HL-60/S4 (cell line): ENCODE results near the gene P4HB.

Source experiments
- in situ Hi-C: fragments of 300-500 bp; cut with MboI; formaldehyde crosslinking; loops from 2 replicates; pipeline ENCODE4 v1.14.3; 2022; ENCODE audit warnings: low sequenced_read_pairs

The P4HB gene

DNA sequence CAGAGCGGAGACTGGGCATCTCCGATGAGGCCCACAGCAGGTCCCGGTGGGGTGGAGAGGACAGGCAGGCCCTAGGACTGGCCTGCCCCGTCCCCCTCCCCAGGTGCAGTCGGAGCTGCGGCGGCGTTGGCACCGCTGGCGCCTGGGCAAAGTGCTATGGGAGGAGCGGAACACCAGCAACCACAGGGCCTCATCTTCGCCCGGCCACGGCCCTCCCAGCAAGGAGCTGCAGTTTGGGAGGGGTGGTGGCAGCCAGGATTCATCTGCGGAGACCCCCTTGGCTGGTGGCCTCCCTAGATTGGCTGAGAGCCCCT is 47.0 kb downstream of the P4HB start:
- in situ Hi-C loops: no loop called here

DNA sequence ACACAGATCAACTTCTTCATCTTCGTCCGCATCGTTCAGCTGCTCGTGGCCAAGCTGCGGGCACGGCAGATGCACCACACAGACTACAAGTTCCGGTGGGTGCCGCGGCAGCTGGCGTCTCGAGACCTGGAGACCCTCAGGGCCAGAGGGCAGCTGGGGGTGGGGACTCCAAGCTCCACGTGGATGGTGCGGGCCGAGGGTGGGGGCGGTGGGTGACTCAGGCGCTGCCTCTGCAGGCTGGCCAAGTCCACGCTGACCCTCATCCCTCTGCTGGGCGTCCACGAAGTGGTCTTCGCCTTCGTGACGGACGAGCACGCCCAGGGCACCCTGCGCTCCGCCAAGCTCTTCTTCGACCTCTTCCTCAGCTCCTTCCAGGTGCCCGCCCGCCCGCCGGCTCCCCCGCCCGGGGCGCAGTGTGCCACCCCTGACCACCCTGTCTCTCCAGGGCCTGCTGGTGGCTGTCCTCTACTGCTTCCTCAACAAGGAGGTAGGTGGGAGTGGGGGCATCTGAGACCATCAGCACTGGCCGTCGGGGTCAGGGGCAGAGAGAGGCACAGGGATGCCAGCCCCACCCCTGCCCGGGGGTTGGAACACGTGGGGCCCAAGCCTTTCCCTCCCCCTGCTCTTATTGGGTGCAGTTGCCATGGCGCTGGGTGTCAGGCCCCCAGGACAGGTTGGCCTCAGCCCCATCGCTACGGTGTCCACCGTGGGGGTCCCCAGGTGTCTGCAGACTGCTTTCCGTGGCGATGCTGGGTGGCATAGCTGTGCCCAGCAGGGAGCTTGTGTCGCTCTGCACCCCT is 47.6 kb downstream of the P4HB start:
- in situ Hi-C loops: no loop called here

DNA sequence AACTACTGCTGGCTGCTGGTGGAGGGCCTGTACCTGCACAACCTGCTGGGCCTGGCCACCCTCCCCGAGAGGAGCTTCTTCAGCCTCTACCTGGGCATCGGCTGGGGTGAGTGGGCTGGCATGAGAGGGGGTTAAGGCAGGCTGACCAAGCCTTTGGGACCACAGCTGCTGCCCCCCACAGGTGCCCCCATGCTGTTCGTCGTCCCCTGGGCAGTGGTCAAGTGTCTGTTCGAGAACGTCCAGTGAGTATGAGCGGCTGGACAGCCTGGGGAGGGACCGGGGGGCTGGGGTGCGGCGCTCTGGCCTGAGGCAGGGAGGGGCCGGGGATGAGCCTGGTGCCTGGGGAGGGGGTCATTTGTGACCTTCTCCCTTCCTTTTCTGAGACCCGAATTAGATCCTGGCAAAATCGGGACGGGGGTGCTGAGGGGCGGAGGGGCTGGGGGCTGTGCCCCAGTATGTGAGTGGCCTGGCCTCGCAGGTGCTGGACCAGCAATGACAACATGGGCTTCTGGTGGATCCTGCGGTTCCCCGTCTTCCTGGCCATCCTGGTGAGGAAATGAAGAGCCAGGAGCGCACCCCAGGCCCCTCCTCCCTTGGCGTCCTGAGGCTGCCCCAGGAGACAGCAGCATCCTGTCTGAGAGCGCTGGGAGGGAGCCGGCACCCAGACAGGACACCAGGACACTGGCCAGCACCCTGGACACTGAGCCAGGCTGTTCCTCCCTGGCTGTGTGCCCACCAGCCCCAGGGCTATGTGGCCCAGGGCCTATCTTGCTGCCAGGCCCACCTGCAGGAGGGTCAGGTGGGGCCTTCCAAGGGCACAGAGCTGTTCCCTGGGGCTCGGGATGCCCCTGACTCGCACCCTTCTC is 48.4 kb downstream of the P4HB start:
- in situ Hi-C loops: no loop called here

DNA sequence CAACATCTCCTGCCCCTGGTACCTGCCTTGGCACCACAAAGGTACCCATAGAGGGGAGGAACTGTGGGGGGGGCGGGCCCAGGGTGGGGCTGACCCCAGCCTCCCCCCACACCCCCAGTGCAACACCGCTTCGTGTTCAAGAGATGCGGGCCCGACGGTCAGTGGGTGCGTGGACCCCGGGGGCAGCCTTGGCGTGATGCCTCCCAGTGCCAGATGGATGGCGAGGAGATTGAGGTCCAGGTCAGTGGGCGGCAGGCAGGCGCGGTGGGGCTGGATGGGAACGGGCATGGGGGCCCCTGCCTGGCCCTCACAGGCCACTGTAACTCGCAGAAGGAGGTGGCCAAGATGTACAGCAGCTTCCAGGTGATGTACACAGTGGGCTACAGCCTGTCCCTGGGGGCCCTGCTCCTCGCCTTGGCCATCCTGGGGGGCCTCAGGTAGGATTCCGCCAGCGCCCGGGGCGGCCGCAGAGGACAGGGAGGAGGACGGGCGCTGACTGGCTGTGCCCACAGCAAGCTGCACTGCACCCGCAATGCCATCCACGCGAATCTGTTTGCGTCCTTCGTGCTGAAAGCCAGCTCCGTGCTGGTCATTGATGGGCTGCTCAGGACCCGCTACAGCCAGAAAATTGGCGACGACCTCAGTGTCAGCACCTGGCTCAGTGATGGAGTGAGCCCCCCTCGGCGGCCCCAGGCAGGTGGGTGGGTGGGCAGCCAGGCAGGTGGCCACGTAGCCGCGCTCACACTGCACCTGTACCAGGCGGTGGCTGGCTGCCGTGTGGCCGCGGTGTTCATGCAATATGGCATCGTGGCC is 49.2 kb downstream of the P4HB start:
- in situ Hi-C loops: no loop called here

DNA sequence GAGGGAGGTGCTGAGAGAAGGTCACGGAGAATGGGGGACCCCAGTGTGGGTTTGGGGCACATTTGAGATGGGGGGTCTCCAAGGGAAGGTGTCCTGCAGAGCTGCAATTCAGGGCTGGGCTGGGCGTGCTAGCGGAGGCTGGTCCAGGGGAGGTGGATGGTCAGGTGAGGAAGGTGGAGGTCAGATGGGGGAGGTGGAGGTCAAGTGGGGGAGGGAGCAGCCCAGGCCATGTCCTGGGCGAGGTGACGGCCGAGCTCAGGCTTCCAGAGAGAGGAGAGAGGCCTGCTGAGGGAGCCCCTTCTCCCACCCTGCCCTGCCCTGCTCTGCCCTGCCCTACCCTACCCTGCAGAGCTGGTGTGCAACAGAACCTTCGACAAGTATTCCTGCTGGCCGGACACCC is 49.9 kb downstream of the P4HB start:
- in situ Hi-C loops: no loop called here

DNA sequence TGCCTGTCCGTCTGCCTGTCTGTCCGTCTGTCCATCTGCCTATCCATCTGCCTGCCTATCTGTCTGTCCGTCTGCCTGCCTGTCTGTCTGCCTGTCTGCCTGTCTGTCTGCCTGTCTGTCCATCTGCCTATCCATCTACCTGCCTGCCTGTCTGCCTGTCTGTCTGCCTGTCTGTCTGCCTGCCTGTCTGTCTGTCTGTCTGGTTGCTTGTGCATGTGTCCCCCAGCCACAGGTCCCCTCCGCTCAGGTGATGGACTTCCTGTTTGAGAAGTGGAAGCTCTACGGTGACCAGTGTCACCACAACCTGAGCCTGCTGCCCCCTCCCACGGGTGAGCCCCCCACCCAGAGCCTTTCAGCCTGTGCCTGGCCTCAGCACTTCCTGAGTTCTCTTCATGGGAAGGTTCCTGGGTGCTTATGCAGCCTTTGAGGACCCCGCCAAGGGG is 50.8 kb downstream of the P4HB start:
- in situ Hi-C loops: no loop called here

DNA sequence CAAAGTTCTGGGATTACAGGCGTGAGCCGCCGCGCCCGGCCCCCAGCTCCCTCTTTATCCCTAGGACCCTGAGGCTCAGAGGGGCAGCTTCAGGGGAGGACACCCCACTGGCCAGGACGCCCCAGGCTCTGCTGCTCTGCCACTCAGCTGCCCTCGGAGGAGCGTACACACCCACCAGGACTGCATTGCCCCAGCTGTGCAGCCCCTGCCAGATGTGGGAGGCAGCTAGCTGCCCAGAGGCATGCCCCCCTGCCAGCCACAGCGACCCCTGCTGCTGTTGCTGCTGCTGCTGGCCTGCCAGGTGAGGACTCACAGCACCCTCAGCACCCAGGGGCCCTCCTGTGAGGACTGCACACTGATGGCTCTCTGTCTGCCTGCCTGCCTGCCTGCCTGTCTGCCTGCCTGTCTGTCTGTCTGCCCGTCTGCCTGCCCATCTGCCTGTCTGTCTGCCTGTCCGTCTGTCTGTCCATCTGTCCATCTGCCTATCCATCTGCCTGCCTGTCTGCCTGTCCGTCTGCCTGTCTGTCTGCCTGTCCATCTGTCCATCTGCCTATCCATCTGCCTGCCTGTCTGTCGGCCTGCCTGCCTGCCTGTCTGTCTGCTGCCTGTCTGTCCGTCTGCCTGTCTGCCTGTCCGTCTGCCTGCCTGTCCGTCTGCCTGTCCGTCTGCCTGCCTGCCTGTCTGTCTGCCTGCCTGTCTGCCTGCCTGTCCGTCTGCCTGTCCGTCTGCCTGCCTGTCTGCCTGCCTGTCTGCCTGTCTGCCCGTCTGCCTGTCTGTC is 51.4 kb downstream of the P4HB start:
- in situ Hi-C loops: no loop called here

DNA sequence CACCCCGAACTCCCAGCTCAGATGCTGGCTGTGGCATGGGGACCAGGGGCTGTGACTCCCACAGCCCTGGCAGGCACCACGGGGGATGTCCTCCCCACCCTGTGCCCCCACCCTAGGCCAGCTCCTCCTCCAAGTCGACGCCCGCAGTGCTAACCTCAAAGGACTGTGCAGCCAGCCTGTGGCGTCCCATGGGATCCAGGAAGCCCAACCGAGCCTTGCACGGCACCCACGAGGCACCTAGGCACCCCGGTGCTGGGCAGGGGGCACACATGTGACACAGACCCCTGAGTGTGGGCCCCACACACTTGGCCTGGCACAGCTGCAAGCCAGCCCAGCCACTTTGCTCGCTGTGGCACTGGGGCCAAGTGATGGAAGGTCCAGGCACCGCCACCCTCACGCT is 52.5 kb downstream of the P4HB start:
- in situ Hi-C loops: no loop called here

DNA sequence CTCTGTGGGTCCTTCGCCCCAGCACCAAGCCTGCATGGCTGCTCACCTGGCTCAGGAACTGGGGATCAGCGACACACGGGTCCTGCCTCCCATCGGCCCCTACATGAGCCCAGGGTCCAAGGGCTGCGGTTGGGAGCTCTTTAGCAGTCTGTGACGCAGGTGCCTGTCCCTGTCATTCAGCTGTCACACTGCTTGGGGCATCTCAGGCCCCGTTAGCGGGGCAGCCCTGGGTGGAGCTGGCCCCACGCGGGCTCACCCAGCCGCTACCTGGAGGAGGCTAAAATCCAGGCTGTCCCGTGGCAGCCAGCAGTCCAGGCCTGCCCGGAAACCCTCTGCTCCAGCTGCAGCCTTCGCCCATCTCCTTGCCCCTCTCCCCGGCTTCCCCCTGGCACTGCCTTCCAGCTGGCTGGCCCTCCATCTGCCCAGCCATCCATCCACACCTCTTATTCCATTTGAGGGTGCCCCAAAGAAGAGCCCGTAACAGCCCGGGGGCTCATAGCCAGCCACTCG is 53.1 kb downstream of the P4HB start:
- in situ Hi-C loops: no loop called here

DNA sequence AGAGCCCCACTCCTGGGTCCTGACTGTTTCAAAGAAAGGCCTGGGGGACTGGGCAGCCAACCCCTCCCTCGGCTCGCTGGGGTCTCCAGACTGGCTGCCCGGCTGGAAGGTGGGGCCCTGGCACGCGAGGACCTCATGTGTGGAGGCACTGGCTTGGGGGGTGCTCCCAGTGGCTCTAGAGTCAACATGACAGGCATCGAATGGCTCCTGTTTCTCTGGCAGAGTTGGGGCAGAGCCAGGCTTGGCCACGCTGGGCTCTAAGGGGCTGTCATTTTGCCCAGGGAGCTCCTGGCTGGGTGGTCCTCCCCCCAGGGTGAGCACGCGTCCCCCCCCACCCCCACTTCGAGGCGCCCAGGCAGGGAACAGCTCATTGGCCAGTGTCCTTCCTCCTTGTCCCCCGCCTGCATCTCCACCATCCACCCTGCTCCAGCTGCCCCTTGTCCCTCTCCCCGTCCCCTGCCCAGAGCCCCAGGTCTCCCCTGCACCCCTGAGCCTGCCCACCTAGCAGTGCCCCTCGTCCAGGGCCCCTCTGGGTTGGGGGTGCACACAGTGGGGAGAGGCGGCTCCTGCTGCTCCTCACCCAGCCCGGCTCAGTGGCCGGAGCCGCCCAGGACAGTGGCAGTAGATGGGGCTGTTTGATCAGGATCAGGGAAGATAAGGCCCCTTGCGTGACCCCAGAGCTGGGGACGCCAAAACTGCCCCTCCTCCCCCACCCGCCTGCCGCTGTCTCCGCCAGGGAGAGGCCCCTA is 53.7 kb downstream of the P4HB start:
- in situ Hi-C loops: no loop called here

DNA sequence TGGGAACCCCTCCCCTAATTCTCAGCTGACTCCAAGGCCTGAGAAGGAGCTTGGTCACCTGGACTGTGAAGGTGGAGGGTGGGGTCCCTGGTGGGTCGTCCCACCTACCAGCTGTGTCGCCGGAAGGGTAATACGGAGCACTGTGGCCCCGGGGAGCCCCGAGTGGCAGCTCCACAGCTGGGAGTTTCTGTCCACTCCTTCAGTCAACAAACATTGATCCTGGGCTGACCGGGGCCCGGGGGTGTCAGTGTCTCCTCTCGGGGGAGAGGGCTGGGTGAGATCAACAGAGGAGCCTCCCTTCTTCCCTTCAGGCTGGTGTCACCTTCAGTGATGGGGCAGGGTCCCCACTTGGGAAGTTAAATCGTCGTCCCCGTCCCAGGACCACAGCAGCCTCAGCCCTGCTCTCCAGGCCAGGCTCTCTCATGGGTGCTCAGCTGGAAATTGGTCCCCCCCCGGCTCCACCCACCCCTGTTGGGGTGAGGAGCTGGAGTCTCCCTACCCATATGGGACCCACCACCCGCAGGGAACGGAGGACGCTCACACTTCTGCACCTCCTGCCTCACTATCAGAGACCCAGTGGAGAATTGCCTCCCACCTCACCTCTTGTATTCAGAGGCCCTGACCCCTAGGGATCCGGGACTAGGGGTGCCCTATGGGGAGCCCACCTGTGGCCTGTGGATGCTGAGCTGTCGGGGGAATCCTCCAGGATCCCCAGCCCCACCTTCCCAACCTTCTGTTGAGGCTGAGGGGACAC is 54.5 kb downstream of the P4HB start:
- in situ Hi-C loops: no loop called here

DNA sequence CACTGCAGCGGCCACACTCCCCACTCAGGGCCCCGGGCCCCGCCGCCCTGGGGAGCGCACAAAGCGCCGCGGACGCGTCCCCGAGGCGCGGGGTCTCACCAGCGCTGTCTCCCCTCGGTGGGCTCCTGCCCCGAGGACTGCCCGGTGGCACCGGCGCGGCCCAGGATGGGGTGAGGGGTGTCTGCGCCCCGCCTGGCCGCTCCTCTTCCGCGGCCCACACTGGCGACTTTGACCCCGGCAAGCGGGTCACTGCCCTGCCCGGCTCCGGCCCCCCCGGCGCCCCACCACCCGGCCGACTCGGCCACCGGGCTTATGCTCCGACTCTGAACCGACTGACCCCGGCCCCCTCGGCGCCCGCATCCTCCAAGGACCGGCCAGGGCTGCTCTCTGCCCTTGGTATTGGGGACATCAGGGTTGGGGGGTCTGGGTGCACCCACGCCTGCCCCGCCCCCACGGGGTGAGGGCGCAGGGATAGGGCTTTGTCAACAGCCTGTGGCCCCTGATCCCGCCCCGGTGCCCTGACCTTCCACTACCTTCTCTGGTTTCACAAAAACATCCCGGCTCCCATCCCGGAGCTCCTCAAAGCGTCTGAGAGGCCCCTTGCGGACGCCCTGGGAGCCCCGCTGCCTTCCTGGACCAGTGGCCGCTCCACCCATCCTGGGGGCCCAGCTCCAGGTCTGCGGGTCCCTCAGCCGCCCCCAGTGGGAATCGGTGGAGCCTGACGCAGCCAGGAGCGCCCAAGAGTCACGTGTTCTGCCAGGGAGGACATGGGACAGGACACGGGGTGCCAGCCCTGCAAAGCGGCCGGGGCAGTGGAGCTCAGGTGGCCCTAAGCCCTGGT is 55.6 kb downstream of the P4HB start:
- in situ Hi-C loops: no loop called here

DNA sequence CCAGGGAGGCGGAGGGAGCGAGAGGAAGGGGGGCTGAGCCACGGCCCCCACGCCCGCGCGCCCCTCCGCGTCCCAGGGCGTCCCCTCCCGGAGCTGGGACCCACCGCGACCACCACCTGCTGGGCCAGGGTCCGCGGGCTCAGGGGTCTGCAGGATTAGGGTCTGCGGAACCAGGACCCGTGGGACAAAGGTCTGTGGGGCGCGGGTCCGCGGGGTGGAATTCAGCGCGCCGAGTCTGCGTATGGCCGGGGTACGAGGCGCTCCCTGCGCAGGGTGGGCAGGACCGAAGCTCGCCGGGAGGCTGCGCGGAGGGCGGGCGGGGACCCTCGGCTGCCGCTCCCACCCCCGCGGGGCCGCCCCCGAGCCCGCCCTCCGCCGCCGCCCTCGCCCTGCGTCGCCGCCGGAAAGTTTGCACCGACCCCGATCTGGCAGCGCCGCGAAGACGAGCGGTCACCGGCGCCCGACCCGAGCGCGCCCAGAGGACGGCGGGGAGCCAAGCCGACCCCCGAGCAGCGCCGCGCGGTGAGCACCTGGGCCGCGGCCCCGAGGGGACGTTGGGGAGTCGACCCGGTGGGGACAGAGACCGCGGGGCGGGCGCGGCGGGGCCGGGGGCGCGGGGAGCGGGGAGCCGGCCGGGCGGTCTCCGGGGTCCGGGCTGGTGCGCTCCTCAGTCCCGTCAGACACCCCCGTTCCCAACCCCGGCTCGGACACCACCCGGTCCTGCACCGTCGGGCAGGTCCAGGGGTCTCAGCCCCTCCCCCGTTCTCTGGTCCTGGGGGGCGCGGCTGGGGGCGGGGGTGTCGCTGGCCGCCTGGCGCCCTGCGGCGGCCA is 56.4 kb downstream of the P4HB start, which contains the start of gene GCGR:
Gene GCGR (plus strand): TSS at position 423 of the 831 bp plus-strand sequence. CDS start 4,869 bp downstream, outside the sequence.
- in situ Hi-C loops: no loop called here

DNA sequence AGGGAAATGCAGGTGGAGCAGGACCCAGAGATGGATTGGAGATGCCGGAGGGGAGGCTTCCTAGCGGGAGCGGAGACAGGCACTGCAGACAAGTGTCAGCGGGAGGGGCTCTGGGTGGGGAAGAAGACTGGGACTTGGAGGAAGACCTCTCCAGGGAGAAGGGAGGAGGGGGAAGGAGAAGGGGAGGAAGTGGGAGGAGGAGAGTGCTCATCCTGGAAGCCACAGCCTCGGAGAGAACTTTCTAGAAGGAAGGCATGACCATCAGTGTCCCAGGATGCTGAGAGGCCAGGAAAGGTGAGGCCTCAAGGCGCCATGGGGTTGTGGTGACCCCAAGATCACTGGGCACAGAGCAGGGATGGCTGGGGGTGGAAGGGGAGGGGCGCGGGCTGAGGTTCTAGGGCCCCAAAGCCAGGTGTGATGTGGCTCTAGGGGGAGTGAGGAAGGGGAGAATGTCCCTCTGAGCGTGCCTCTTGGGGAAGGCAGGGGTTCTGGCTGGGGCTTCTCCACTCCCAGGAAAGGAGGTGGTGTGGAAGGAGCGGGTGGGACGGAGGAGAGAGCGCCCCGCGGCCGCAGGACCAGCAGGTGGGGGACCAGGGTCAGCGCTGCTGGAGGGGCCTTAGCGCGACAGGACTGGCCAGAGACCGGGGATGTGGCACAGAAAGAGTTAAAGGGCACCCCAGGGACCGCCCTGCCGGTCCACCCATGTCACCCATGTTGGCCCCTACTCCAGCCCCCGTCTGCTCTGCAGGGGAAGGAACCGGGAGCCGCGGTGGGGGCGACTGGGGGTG is 57.3 kb downstream of the P4HB start:
- in situ Hi-C loops: no loop called here

DNA sequence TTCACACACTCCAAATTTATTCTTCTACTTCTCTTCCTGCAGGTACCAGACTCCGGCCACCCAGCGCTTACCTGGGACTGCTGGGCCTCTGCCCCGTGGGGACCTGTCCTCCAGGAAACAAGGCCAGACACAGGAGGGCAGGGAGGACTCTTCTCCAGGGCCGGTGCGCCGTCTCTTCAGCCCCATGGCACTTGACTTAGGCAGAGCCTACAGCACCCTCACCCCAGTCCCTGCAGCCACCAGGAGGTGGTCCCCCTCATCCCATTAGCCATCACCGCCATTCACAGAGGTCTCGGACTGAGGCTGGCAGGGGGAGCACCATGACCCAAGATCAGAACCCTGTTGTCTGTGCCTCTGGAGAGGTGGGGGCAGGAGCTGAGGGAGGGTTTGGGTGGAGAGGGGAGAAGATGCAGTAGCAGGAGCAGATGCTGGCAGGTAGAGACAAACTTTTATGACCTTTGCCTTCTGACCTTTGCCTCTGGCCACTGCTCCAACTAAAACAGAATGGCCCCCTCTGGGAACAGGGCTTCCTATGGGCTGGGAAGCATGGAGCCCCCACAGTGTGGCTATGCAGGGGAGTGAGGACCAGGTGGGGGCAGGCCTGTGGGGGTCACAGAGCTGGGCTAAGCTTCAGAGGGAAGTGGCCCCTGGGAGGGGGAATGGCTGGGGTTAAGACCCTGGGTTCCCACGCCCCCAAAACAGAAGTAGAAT is 58.1 kb downstream of the P4HB start:
- in situ Hi-C loops: no loop called here

DNA sequence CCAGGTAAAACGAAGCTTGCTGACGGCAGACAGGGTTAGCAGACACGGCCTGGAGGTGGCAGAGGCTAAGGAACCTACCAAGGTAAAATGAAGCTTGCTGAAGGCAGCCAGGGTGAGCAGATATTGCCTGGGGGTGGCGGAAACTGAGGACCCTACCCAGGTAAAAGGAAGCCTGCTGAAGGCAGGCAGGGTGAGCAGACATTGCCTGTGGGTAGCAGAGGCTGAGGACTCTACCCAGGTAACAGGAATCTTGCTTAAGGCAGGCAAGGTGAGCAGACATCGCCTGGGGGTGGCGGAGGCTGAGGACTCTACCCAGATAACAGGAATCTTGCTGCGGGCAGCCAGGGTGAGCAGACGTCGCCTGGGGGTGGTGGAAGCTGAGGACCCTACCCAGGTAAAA is 59.0 kb downstream of the P4HB start:
- in situ Hi-C loops: no loop called here
